CD4-positive, CD25-positive, alpha-beta regulatory T cell (primary cell): ENCODE measurements around the gene ARHGAP31. TPM values are rescaled to one million over a fixed set of nuclear protein-coding genes. Genes with fewer than 3 reads are reported as not detected.

Source experiments
- ATAC-seq, 2 donors: fragments of 150-1000 bp; cut with Tn5 transposase; one replicate each; pipeline ENCODE4 v1.10.0; 2021; ENCODE audit warnings: low read depth in 2 of 2, moderate number of reproducible peaks in 2 of 2, moderate library complexity in 1 of 2
- DNase-seq, 3 donors: peaks; one replicate each; pipeline versions ENCODE4 v3.0.0 to v3.0.0-alpha.2; 2012 to 2022; ENCODE audit warnings: mixed read lengths in 1 of 3
- H3K27ac ChIP-seq: one replicate; pipeline ENCODE4 v1.7.0; 2013; ENCODE audit warnings: mild to moderate bottlenecking, low read length; ENCODE audit not compliant: insufficient read depth, poor library complexity, severe bottlenecking
- H3K27me3 ChIP-seq: one replicate; pipeline ENCODE4 v1.7.0; 2013; ENCODE audit warnings: low read length; ENCODE audit not compliant: control insufficient read depth, insufficient read depth
- H3K36me3 ChIP-seq: one replicate; pipeline ENCODE4 v1.7.0; 2013; ENCODE audit warnings: mild to moderate bottlenecking, low read length, moderate library complexity; ENCODE audit not compliant: control insufficient read depth, insufficient read depth
- H3K4me1 ChIP-seq: 2 replicates; pipeline ENCODE4 v1.7.0; 2013; ENCODE audit warnings: mild to moderate bottlenecking, low read length; ENCODE audit not compliant: insufficient read depth, control insufficient read depth, poor library complexity, severe bottlenecking
- H3K4me3 ChIP-seq: one replicate; pipeline ENCODE4 v1.7.0; 2013; ENCODE audit warnings: low read depth, mild to moderate bottlenecking, low read length, moderate library complexity
- H3K9me3 ChIP-seq, 2 experiments: 1 replicate in 1 of 2; 2 replicates in 1 of 2; pipeline ENCODE4 v1.7.0; 2013; ENCODE audit warnings: low read length in 2 of 2, mild to moderate bottlenecking in 1 of 2, moderate library complexity in 1 of 2; ENCODE audit not compliant: control insufficient read depth in 2 of 2
- H3K27ac Mint-ChIP-seq, 3 donors: one replicate each; pipeline ENCODE4 v1.8.0; 2020 to 2022; ENCODE audit warnings: mild to moderate bottlenecking in 3 of 3, mixed read lengths in 3 of 3, moderate library complexity in 2 of 3
- H3K27me3 Mint-ChIP-seq: one replicate; pipeline ENCODE4 v1.8.0; 2022; ENCODE audit warnings: mild to moderate bottlenecking, mixed read lengths
- H3K36me3 Mint-ChIP-seq: one replicate; pipeline ENCODE4 v1.8.0; 2020; ENCODE audit warnings: mixed read lengths
- H3K4me1 Mint-ChIP-seq, 4 donors: one replicate each; pipeline ENCODE4 v1.8.0; 2020 to 2022; ENCODE audit warnings: mixed read lengths in 4 of 4, mild to moderate bottlenecking in 1 of 4
- H3K4me3 Mint-ChIP-seq, 4 donors: one replicate each; pipeline ENCODE4 v1.8.0; 2020 to 2022; ENCODE audit warnings: mild to moderate bottlenecking in 4 of 4, mixed read lengths in 4 of 4, moderate library complexity in 3 of 4
- H3K9me3 Mint-ChIP-seq, 7 donors: one replicate each; pipeline ENCODE4 v1.8.0; 2020 to 2022; ENCODE audit warnings: mixed read lengths in 7 of 7, mild to moderate bottlenecking in 3 of 7, moderate library complexity in 2 of 7
- polyA plus RNA-seq, 4 donors: library from polyadenylated mRNA; unstranded; fragments of 300-500 nt; fragmentation: Illumina TruSeq; gene quantifications; one replicate each; pipeline ENCODE4 v1.2.3, GENCODE V29; 2021
- total RNA-seq: library from RNA; stranded (reverse); gene quantifications from one replicate; pipeline ENCODE4 v1.2.3, GENCODE V29; 2022

Gene ARHGAP31
- total and polyA plus RNA-seq, 5 donors from 2014 or later: 2.6 to 13.6 (median 4.8) TPM

GRCh38 chr3:119400466-119400865, 106.3 kb downstream of the ARHGAP31 start:
- DNase-seq: no peak
- Mint-ChIP-seq H3K4me3 (no peak overlapping the region), H3K27ac (peak overlapping the region in 1 of 3 donors; percentile 44), H3K36me3 (peaks cover 36% of the 10 kb centered on the region), H3K27me3 (no peaks in the 10 kb centered on the region), H3K9me3 (no peaks in the 10 kb centered on the region), H3K4me1 (peaks cover 8 to 15% (median 9%) of the 10 kb centered on the region in 4 donors)
- H3K9me3 ChIP-seq: no peaks in the 10 kb centered on the region
- H3K27me3 ChIP-seq: no peaks in the 10 kb centered on the region
- H3K4me1 ChIP-seq: no peaks in the 10 kb centered on the region
- H3K4me3 ChIP-seq: no peak overlapping the region
- H3K36me3 ChIP-seq: peaks cover 28% of the 10 kb centered on the region
- H3K27ac ChIP-seq: no peak overlapping the region
- ATAC-seq: no peak

- peaks cover 28% of the 10 kb centered on the region for H3K36me3 ChIP-seq
- Mint-ChIP-seq H3K27ac (peak overlapping the region in 1 of 3 donors; percentile 44), H3K4me3 (peak overlapping the region in 1 of 4 donors; percentile 14), H3K9me3 (no peaks in the 10 kb centered on the region), H3K36me3 (peaks cover 40% of the 10 kb centered on the region), H3K4me1 (peaks cover 3 to 9% (median 8%) of the 10 kb centered on the region in 4 donors), H3K27me3 (no peaks in the 10 kb centered on the region)
- no peak overlapping the region for H3K4me3 ChIP-seq
- H3K27ac ChIP-seq: no peak overlapping the region
- no peaks in the 10 kb centered on the region for H3K9me3 ChIP-seq
- no peaks in the 10 kb centered on the region for H3K27me3 ChIP-seq
- peak in 1 of 3 donors; percentile 54 for DNase-seq
- ATAC-seq: no peak
- no peaks in the 10 kb centered on the region for H3K4me1 ChIP-seq
Measured at GRCh38 chr3:119401069-119401468, 106.9 kb downstream of the ARHGAP31 start.

- H3K36me3 ChIP-seq: peaks cover 28% of the 10 kb centered on the region
- Mint-ChIP-seq H3K9me3 (no peaks in the 10 kb centered on the region), H3K27me3 (no peaks in the 10 kb centered on the region), H3K4me1 (peaks cover under 1 to 8% (median 6%) of the 10 kb centered on the region in 4 donors), H3K4me3 (peak overlapping the region in 1 of 4 donors; percentile 14), H3K36me3 (peaks cover 40% of the 10 kb centered on the region), H3K27ac (peak overlapping the region in 1 of 3 donors; percentile 44)
- no peaks in the 10 kb centered on the region for H3K4me1 ChIP-seq
- ATAC-seq (no peak), DNase-seq (peak in 1 of 3 donors; percentile 45)
- no peak overlapping the region for H3K4me3 ChIP-seq
- no peak overlapping the region for H3K27ac ChIP-seq
- H3K27me3 ChIP-seq: no peaks in the 10 kb centered on the region
- H3K9me3 ChIP-seq: no peaks in the 10 kb centered on the region
Measured at GRCh38 chr3:119401503-119402440, 107.6 kb downstream of the ARHGAP31 start.

DNA sequence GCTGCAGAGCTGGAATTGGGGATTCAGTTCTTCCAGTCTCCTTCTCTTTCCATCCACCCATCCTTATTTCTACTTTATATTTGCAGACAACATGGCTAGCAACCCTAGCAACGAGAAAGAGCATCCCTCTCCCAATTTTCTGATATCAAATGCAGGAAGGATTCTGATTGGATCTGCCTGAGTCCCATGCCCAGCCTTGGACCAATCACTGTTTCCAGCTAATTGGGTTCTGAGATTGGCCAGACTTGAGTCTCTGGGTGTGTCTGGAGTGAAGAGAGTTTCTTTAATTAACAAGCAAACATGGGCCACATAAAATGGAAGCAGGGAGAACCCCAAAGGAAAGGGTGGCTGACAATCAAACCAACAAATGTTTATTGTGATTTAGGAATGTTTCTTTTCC, 108.6 kb downstream of the ARHGAP31 start:
- H3K4me3 Mint-ChIP-seq: no peak overlapping the region
- H3K4me1 ChIP-seq: no peaks in the 10 kb centered on the region
- peaks cover 0 to 13% (median 5%) of the 10 kb centered on the region in 4 donors for H3K4me1 Mint-ChIP-seq
- DNase-seq (no peak), ATAC-seq (no peak)
- H3K36me3 Mint-ChIP-seq: peaks cover 41% of the 10 kb centered on the region
- H3K4me3 ChIP-seq: no peak overlapping the region
- H3K9me3 Mint-ChIP-seq: peaks cover 0 to 1% (median 0%) of the 10 kb centered on the region in 7 donors
- H3K27ac Mint-ChIP-seq: no peak overlapping the region
- H3K27ac ChIP-seq: no peak overlapping the region
- H3K9me3 ChIP-seq: no peaks in the 10 kb centered on the region
- H3K27me3 ChIP-seq: no peaks in the 10 kb centered on the region
- H3K27me3 Mint-ChIP-seq: no peaks in the 10 kb centered on the region
- peaks cover 23% of the 10 kb centered on the region for H3K36me3 ChIP-seq

DNA sequence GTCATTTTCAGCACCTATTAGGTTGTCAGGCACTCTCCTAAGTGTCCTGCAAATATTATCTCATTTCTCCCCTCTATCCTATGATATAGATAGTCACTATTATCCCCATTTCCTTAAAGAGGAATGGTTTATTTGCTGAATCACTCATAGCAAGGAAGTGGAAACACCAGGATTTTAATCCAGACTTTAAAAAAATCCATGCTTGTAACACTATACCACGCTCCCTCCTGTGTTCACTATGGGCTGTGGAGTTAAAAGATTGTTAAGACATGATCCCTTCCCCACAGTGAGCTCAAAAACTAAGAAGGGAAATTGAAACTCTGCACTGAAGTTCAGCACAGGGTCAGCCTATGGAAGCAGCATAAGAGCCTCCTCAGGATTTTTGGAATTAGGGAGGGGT, 109.0 kb downstream of the ARHGAP31 start:
- H3K9me3 Mint-ChIP-seq: peaks cover 0 to 1% (median 0%) of the 10 kb centered on the region in 7 donors
- no peak overlapping the region for H3K27ac ChIP-seq
- H3K27me3 ChIP-seq: no peaks in the 10 kb centered on the region
- H3K27me3 Mint-ChIP-seq: no peaks in the 10 kb centered on the region
- peaks cover 41% of the 10 kb centered on the region for H3K36me3 Mint-ChIP-seq
- H3K9me3 ChIP-seq: no peaks in the 10 kb centered on the region
- peaks cover 23% of the 10 kb centered on the region for H3K36me3 ChIP-seq
- no peak overlapping the region for H3K4me3 ChIP-seq
- DNase-seq (no peak), ATAC-seq (no peak)
- no peaks in the 10 kb centered on the region for H3K4me1 ChIP-seq
- H3K4me1 Mint-ChIP-seq: peaks cover 0 to 13% (median 5%) of the 10 kb centered on the region in 4 donors
- no peak overlapping the region for H3K27ac Mint-ChIP-seq
- no peak overlapping the region for H3K4me3 Mint-ChIP-seq

GRCh38 chr3:119405315-119405714, 111.1 kb downstream of the ARHGAP31 start:
- no peak for DNase-seq
- no peaks in the 10 kb centered on the region for H3K27me3 Mint-ChIP-seq
- H3K4me1 Mint-ChIP-seq: peaks cover 0 to 13% (median 5%) of the 10 kb centered on the region in 4 donors
- H3K27ac ChIP-seq: no peak overlapping the region
- H3K9me3 Mint-ChIP-seq: peaks cover 0 to 1% (median 0%) of the 10 kb centered on the region in 7 donors
- no peaks in the 10 kb centered on the region for H3K4me1 ChIP-seq
- H3K36me3 Mint-ChIP-seq: peaks cover 45% of the 10 kb centered on the region
- no peak overlapping the region for H3K4me3 Mint-ChIP-seq
- H3K27me3 ChIP-seq: no peaks in the 10 kb centered on the region
- peaks cover 28% of the 10 kb centered on the region for H3K36me3 ChIP-seq
- no peak overlapping the region for H3K4me3 ChIP-seq
- ATAC-seq: no peak
- H3K9me3 ChIP-seq: no peaks in the 10 kb centered on the region
- no peak overlapping the region for H3K27ac Mint-ChIP-seq

DNA sequence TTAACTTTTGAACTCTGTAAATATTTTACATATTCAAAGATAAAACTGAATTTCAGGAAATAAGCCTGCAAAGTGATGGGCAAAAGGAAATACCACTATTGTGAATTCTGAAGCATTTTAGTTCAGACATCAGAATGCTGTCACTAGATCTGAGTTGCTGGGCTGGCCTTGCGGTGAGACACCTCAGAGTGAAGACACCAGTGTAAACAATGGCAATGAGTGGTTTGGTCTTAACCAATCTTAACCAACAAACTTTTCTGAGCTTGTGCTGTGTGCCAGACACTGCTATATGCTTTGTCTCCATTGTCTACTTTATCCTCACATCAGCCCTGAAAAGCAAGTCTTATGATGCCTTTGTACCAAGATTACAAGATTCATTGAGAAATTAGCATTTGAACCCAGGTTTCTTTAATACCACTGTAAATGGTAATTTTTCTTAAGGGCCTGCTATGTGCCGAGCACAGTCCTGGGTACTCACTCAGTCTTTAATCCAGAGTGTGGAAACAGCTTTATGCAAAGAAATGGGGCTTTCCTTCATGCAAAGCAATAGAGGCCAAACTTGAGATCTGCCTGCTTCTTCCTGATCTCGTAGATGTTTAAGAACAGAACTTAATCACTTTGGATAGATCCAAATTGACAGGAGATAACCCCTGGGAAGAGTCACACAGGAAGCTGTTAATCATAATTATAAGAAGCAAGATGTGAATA, 114.2 kb downstream of the ARHGAP31 start:
- H3K9me3 Mint-ChIP-seq: peaks cover 0 to 1% (median 0%) of the 10 kb centered on the region in 7 donors
- Histone ChIP-seq H3K27ac (no peak overlapping the region), H3K9me3 (no peaks in the 10 kb centered on the region), H3K27me3 (no peaks in the 10 kb centered on the region), H3K4me1 (no peaks in the 10 kb centered on the region), H3K36me3 (peaks cover 22% of the 10 kb centered on the region), H3K4me3 (no peak overlapping the region)
- H3K27me3 Mint-ChIP-seq: no peaks in the 10 kb centered on the region
- no peak for ATAC-seq
- no peak for DNase-seq
- peaks cover 46% of the 10 kb centered on the region for H3K36me3 Mint-ChIP-seq
- H3K4me1 Mint-ChIP-seq: peaks cover 0 to 5% (median 0%) of the 10 kb centered on the region in 4 donors
- H3K4me3 Mint-ChIP-seq: no peak overlapping the region
- H3K27ac Mint-ChIP-seq: no peak overlapping the region
